PFSK-1 (cell line): ENCODE data around the gene NDUFA11.

ENCODE experiments used
- FOXP2 ChIP-seq: optimal IDR thresholded peaks from 2 replicates; pipeline ENCODE3; 2011; ENCODE audit warnings: borderline replicate concordance, control low read depth, inconsistent platforms; ENCODE audit not compliant: insufficient read depth; ENCODE audit errors: extremely low read length, extremely low read depth
- POLR2AphosphoS5 ChIP-seq: IDR thresholded peaks from 2 replicates; pipeline ENCODE4 v1.6.1; 2012; ENCODE audit warnings: low read depth, mild to moderate bottlenecking, control low read depth, low read length, moderate library complexity
- REST ChIP-seq, 2 experiments: IDR thresholded peaks; 2 replicates each; pipeline versions ENCODE4 v1.6.1 to v1.8.0; 2011 to 2012; ENCODE audit warnings: low read depth in 2 of 2, low read length in 2 of 2, control low read depth in 1 of 2, inconsistent platforms in 1 of 2, mild to moderate bottlenecking in 1 of 2, moderate library complexity in 1 of 2; ENCODE audit not compliant: insufficient read depth in 1 of 2
- SIN3A ChIP-seq: IDR thresholded peaks from 2 replicates; pipeline ENCODE4 v1.6.1; 2012; ENCODE audit warnings: mild to moderate bottlenecking, low read length, moderate library complexity, borderline replicate concordance; ENCODE audit not compliant: insufficient read depth
- TAF1 ChIP-seq: IDR thresholded peaks from 2 replicates; pipeline ENCODE4 v1.6.1; 2012; ENCODE audit warnings: low read length, control low read depth, borderline replicate concordance; ENCODE audit not compliant: insufficient read depth

Gene NDUFA11

GRCh38 chr19:5895890-5896289, 7.7 kb downstream of the NDUFA11 start:
- no peak for TF ChIP-seq POLR2AphosphoS5
- TF ChIP-seq TAF1 = no peak
- TF ChIP-seq FOXP2 = no peak
- no peak for TF ChIP-seq REST (IDR thresholded peaks at IDR 0.05; ENCODE audit: insufficient read depth in 1 of 2, low read depth in 2 of 2, low read length in 2 of 2)
- no peak for TF ChIP-seq SIN3A

- TF ChIP-seq TAF1 = no peak
- no peak for TF ChIP-seq POLR2AphosphoS5
Measured at GRCh38 chr19:5895409-5895808, 8.2 kb downstream of the NDUFA11 start.

DNA sequence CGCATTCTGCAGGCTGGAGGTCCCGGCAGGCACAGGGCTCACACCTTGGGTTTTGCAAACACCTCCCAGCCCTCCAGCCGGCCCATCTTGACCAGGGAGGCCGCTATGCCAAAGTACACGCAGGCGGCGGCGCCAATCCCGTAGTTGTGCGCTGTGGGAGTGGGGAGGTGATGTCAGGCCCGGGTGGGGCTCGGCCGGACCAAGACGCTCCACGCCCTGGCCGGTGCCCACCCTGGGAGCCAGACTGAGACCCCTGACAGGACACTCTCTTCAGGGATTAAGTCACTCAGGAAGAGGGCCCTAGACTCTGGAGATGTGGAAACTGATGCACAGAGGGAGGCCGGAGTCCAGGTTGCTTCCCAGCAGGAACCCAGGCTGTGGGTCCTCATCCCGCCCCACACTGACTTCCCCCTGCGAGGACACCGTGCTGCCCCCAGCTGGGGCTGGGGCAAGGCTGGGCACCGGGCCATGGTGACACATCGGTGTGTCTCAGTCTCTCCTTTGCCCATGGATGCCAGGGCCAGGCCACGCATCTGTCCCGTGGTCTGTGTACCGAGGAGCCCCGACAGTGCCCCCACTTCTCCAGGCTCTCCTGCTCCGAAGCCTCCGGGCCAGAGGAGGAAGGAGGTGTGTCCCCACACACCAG, 8.8 kb downstream of the NDUFA11 start:
- TF ChIP-seq SIN3A = no peak
- TF ChIP-seq TAF1 = no peak
- no peak for TF ChIP-seq FOXP2
- no peak for TF ChIP-seq POLR2AphosphoS5
- no peak for TF ChIP-seq REST (IDR thresholded peaks at IDR 0.05; ENCODE audit: insufficient read depth in 1 of 2, low read depth in 2 of 2, low read length in 2 of 2)

DNA sequence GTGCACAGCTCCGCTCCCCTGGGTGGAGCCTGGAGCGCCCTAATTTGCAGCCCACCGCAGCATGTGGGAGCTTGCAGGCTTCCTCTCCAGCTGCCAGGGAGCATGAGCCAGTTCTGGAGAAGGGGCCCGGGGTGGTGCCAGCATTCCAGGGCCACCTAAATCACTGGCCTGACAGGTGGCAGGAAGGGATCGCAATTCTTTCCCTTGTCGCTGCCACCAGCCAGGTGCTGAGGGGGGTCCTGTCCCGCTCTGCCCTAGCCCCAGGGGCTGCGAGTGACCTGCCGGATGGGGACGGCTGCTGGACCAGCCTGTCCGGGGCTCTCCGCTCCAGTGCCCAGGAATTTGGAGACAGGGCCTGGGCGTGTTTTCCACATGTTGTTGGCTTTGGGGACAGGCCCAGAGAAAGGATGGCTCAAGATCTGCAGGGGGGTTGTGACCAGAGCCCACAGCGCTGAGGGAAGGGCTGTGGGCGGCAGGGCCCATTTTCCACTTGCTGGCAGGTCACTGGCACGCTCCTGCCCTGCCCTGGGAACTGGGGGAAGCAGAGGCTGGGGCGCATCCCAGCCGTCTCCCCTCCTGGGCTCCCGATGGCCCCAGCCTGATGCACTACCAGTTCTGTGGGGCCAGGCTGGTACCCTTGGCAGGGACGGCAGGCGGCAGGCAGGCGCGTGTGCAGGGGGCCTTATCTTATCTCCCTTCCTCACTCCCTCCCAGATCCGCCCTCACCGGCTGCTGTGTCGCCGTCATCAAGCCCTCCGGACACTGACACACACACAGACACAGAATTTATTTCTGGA, 9.5 kb downstream of the NDUFA11 start:
- no peak for TF ChIP-seq REST (IDR thresholded peaks at IDR 0.05; ENCODE audit: insufficient read depth in 1 of 2, low read depth in 2 of 2, low read length in 2 of 2)
- no peak for TF ChIP-seq SIN3A
- no peak for TF ChIP-seq FOXP2
- no peak for TF ChIP-seq POLR2AphosphoS5
- TF ChIP-seq TAF1 = no peak

DNA sequence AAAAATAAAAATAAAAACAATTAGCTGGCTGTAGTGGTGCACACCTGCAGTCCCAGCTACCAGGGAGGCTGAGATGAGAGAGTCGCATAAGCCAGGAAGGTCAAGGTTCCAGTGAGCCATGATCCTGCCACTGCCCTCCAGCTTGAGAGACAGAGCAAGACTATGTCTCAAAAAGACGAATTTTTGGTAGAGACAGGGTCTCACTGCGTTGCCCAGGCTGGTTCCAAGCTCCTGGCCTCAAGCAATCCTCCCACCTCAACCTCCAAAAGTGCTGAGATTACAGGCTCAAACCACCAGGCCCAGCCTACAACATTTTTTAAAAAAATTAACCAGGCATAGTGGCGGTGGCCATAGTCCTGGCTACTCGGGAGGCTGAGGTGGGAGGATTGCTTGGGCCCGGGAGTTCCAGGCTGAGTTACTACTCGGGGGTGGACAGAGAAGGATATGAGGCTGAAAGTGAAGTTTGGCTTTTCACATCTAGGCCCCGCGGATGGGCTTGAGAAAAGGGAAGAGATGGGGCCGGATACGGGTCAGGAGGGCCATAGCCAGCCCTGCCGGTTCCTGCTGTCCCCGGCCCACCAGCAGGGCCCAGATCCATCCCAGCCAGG, 10.2 kb downstream of the NDUFA11 start:
- TF ChIP-seq POLR2AphosphoS5 (peak; percentile 19; the same call in 1 of the 2 replicates), REST (IDR thresholded peaks at IDR 0.05; ENCODE audit: insufficient read depth in 1 of 2, low read depth in 2 of 2, low read length in 2 of 2) (no peak)
